ENCODE results near the gene MIEF1.
A peak's percentile ranks its signal among the peaks of the same experiment; 100 is the strongest.
"Not testable (repeated sequence)": the region's sequence is repeated elsewhere in the genome, so short reads cannot be mapped to it uniquely, and the experiment has no call there.

The MIEF1 gene

DNA sequence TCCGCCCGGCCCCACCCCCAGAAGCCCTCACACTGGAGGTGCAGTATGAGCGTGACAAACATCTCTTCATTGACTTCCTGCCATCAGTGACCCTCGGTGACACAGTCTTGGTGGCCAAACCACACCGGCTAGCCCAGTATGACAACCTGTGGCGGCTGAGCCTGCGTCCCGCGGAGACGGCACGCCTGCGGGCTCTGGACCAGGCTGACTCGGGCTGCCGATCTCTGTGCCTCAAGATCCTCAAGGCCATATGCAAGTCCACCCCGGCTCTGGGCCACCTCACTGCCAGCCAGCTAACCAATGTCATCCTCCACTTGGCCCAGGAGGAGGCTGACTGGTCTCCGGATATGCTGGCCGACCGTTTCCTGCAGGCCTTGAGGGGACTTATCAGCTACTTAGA, 11.7 kb downstream of the MIEF1 start:
- DNase-seq: no peak

DNA sequence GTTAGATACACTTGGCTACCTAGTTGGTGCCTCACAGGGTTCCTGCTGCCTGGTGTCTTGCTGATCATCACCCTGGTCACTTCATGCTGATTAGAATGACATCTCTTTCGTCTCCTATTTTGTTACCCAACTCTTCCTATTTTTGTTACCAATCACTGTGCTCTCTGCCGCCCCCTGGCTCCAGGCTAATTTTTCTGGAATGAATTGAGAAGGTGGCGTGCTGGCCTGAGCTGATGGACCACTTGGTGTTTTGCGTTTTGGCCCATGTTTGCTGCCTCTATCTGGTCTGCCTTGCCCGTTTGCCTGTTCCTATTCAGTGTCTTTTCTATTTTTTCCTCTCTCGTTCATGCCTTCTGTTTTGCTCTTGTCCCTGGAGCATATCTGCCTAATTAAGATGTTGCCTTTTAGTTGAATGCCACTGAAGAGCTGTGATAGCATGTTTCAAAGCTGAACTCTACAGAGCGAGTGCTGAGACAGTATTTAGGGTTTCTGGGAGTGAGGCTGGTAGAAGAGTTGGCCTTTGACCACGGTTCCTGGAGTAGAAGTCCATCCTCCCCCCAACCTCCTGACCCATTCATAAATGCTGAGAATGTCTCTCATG, 12.4 kb downstream of the MIEF1 start:
- DNase-seq: no peak

DNA sequence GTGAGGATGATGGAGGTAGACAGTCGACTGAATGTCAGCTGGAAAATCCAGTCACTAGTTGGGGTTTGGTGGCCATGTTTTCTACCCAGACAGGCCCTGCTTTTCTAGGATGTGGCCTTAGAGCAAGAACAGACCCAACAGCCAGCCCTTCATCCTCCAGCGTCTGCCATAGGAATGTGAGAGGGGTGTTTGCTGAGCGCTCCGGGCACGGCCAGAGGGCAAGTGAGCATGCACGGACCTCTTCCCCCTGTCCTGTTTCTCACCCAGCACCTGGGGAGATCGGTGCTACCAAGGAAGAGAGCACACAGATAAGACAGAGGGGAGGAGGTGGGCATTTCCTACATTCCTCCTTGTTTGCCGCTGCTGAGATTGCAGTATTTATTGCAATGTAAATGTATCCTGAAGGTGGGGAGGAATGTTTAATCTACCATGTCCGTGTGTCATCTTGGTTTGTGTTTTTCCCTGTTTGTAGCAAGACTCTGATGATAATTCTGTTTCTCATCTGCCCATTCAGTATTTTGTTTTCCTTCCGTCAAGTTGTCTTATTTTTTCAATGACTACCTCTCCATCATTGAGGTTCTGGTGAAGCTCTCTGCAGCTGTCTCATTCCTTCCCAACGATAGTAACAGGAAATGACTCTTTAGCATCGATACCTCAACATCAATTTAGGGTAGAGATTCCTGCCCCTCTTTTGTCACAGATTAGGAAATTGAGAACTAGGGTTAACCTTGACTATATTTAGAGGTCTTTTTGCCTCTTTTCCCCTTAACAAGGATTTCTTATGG, 13.4 kb downstream of the MIEF1 start:
- no peak for DNase-seq

DNA sequence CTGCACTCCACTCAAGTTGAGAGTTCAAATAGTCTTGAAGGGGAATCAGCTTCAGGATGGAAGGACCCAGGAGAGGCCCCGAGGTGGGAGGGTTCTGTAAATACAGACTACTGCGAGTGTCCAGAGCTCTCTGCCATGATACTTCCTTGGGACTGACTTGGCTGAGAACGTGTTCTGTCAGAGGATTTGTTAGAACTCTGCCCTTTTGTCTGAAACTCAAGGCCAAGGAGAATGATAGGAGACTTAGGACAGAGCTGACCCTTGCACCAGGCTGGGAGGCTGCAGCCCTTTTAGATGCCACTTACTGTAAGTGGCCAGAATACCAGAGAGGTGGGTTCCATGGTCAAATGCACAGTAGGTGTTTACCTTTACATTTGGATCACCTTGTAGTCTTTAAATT, 15.4 kb downstream of the MIEF1 start:
- no peak for DNase-seq

DNA sequence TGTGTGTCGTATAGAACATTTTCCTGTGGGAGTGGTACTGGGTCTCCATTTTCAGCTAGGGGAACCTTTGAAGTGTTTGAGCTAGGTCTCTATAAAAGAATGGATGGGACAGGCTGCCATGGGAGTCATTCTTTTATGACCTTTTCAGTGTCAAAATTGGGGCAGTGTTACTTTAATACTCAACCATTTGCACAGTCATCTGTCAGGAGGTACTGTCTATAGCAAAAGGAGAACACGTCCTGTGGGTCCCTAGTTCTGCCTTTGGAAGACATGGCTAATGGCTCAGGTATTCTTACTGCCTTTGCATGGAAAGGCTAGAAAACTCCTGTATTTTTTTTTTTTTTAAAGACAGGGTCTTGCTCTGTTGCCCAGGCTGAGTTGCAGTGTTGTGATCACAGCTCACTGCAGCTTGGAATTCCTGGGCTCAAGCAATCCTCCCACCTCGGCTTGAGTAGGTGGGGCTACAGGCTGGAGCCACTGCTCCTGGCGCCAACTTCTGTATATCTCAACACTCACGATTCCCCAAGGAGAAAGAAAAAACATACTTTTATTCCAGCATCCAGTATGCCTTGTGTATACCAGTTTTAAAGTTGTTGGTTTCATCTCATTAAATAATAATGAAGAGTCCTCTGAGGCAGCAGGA, 16.2 kb downstream of the MIEF1 start:
- DNase-seq: no peak

DNA sequence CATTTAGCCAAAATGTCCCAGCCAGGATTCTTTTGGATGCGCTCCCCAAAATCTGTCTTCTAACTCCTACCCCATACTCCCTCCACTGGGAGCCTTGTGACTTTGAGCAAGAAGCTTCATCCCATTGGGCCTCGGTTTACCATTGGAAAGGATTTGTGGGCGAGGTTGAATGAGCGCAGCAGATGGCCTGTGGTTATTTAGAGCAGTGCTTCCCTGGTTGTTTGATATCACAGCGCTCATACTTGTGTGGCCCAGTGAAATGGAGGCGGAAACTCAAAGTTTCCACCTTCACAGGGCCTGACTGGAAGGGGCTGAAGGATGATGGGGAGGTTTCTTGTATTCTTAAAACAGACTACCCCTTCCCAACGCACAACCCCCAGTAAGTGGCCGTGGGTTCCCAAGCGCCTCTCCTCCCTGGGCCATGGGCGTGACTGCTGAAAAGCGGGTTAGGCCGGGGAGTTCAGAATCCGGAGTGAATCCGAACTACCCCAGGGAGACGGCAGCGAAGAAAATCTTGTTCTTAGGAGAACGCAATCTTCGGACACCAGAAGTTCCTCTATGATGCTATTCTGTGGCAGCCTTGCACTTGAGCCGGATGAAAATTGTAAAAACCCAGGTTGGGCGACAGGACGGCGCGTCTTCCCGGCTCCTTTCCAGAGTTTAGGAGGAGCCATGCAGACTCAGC, 17.0 kb downstream of the MIEF1 start:
- no peak for DNase-seq

DNA sequence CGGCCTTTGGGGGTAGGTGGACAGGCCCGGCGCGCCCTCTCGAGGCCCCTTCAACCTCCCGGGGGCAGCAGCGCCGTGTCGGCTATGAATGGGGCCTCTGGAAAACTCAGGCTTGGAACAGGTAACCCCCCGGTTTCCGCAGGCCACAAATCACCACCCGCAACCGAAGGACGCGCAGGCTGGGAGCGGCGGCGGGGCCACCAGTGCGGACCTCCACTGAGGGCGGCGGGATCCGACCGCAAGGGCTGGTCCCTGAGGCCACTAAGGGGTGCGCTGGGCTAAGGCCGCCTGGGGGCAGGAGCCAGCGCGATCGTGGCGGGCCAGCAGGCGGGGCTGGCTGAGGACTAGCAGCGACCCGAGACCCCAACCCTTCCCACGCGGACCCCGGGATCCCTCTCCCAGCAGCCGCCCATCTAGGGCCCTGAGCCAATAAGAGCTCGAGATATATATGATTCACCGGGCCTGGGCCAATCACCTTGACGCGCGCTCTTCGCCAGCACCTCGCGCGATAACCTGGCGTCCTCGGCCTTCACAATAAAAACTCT, 17.7 kb downstream of the MIEF1 start:
- DNase-seq: peak; percentile 96

DNA sequence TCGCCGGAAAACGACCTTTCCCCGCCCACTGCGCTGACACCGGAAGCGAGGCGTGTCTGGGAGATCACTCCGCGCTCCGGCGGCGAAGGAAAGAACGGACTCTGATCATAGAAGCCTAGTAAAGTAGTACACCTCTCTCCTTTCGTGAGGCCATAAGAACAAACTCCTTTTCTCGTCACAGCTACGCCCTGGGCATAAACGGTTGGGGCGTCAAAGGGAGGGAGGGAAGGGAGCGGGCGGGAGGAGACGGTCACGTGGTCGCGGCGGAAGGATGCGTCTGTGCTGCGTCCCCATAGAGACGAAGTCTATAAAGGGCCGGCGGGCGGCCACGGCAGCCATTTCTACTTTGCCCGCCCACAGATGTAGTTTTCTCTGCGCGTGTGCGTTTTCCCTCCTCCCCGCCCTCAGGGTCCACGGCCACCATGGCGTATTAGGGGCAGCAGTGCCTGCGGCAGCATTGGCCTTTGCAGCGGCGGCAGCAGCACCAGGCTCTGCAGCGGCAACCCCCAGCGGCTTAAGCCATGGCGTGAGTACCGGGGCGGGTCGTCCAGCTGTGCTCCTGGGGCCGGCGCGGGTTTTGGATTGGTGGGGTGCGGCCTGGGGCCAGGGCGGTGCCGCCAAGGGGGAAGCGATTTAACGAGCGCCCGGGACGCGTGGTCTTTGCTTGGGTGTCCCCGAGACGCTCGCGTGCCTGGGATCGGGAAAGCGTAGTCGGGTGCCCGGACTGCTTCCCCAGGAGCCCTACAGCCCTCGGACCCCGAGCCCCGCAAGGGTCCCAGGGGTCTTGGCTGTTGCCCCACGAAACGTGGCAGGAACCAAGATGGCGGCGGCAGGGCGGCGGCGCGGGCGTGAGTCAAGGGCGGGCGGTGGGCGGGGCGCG, 18.4 kb downstream of the MIEF1 start, which contains the start of gene ATF4:
ATF4 (plus strand) TSS at position 337 of the 880 bp plus-strand sequence. CDS start 884 bp downstream, outside the sequence.
- DNase-seq: peak; percentile 99

DNA sequence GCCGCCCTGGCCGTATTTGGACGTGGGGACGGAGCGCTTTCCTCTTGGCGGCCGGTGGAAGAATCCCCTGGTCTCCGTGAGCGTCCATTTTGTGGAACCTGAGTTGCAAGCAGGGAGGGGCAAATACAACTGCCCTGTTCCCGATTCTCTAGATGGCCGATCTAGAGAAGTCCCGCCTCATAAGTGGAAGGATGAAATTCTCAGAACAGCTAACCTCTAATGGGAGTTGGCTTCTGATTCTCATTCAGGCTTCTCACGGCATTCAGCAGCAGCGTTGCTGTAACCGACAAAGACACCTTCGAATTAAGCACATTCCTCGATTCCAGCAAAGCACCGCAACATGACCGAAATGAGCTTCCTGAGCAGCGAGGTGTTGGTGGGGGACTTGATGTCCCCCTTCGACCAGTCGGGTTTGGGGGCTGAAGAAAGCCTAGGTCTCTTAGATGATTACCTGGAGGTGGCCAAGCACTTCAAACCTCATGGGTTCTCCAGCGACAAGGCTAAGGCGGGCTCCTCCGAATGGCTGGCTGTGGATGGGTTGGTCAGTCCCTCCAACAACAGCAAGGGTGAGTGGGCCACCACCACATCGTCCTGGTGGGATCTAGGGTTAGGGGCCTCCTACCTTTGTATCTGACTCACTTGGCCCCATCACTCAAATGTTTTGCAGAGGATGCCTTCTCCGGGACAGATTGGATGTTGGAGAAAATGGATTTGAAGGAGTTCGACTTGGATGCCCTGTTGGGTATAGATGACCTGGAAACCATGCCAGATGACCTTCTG, 19.2 kb downstream of the MIEF1 start:
- DNase-seq: not testable (repeated sequence)

GRCh38 chr22:39522091-39522490, 20.0 kb downstream of the MIEF1 start:
- DNase-seq: not testable (repeated sequence)

GRCh38 chr22:39522567-39523300, 20.6 kb downstream of the MIEF1 start:
- no peak for DNase-seq

- DNase-seq: no peak
Measured at GRCh38 chr22:39524089-39524752, 22.1 kb downstream of the MIEF1 start.

GRCh38 chr22:39524753-39525657, 22.9 kb downstream of the MIEF1 start:
- DNase-seq: no peak

DNA sequence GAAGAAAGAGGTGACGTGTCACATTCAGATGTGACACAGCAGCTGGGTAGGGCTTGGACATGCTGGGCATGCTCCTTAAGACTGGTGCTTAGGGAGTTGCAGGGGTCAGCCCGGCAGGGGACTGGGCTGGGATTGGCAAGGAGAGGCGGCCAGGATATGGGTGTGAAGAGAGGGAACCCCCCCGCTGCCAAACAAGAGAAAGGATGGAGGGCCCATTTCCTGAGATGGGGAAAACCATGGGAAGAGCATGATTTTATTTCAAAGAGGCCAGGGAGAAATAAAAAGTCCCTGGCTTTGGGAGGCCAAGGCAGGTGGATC, 23.5 kb downstream of the MIEF1 start:
- DNase-seq: no peak

DNA sequence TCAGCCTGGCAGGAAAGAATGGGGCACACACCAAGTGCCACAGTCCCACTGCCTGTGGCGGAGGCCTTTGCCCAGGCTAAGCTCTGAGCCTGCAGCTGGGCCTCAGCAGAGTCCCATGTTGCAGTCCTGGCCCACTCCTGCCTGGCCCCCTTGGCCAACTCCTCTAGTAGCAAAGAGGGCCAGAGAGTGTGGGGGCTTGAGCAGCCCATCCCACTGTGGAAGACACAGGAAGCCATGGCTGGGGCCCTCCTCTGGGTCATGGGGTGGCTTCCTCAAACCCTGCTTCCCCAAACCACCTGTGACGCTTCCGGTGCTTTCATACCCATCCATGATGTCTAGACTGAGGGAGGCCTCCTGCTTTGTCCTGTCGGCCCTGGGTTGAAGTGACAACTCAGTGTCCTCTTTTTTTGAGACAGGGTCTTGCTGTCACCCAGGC, 24.7 kb downstream of the MIEF1 start:
- no peak for DNase-seq

- no peak for DNase-seq
Measured at GRCh38 chr22:39527481-39527961, 25.4 kb downstream of the MIEF1 start.

DNA sequence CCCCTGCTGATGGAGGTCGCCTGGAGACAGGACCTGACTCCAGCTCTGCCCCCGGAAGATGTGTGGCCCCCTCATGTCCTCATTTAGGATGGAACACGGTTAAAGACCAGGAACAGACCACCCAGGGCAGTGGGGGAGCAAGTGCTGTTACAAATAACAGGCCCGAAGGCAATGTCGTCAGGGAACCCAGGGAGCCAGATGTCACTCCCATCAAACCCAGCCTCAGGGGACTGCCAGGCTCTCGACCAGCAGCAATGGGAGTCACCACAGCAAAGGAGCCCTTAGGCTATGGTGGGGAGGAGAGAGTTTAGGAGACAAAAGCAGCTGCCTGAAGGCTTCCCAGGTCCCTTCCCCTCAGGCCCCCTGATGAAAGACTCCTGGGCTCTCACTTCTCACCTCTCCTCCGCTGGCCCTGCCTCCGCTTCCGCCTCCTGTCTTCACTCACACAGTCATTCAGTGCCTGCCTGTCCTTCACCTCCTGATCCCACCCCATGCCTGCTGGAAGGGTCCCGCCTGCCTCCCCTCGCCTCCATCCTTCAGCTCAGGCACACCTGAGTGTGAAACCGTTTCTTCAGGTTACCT, 26.1 kb downstream of the MIEF1 start:
- DNase-seq: no peak

Measured in right kidney (tissue), 1 donor.